ENCODE measurements around the gene SLC1A2. TPM values are rescaled to one million over a fixed set of nuclear protein-coding genes. Genes with fewer than 3 reads are reported as not detected.

SLC1A2 gene
- total RNA-seq, 1 donor from 2014 or later: 1.9 TPM

DNA sequence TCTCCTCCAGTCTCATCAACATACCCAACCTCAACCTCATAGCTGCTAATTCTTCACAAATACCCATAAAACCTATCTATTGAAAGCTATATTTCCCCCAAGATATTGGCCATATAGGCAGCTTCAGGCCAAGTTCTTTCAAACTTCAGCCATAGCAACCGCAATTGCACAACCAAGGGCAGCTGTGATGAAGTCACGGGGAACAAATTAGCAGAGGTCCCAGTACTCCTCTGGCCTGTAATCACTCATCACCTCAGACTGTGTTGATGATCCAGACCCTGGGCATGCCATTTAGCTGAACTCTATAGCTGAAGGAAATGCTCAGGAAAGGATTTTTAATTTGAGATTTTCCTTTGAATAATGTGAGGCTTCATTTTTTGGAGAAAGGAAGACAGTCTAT lies 84.1 kb downstream of the SLC1A2 start:
- TF ChIP-seq, protein P1, sequence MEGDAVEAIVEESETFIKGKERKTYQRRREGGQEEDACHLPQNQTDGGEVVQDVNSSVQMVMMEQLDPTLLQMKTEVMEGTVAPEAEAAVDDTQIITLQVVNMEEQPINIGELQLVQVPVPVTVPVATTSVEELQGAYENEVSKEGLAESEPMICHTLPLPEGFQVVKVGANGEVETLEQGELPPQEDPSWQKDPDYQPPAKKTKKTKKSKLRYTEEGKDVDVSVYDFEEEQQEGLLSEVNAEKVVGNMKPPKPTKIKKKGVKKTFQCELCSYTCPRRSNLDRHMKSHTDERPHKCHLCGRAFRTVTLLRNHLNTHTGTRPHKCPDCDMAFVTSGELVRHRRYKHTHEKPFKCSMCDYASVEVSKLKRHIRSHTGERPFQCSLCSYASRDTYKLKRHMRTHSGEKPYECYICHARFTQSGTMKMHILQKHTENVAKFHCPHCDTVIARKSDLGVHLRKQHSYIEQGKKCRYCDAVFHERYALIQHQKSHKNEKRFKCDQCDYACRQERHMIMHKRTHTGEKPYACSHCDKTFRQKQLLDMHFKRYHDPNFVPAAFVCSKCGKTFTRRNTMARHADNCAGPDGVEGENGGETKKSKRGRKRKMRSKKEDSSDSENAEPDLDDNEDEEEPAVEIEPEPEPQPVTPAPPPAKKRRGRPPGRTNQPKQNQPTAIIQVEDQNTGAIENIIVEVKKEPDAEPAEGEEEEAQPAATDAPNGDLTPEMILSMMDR (IDR thresholded peaks at IDR 0.05; ENCODE audit: unreplicated experiment): no peak
- Mint-ChIP-seq H3K9me3 (peaks cover 14% of the 10 kb centered on the region), H3K27ac (no peak overlapping the region), H3K36me3 (no peaks in the 10 kb centered on the region), H3K4me1 (no peaks in the 10 kb centered on the region), H3K4me3 (no peak overlapping the region), H3K27me3 (ENCODE audit: low read depth) (peaks cover 2% of the 10 kb centered on the region)
- DNase-seq (ENCODE audit: low spot score in 2 of 2, unreplicated experiment in 2 of 2): no peak

GRCh38 chr11:35334385-35335090 lies 84.8 kb downstream of the SLC1A2 start:
- H3K4me3 Mint-ChIP-seq: no peak overlapping the region
- H3K27ac Mint-ChIP-seq: no peak overlapping the region
- peaks cover 2% of the 10 kb centered on the region for H3K27me3 Mint-ChIP-seq (ENCODE audit: low read depth)

GRCh38 chr11:35332524-35332923 lies 86.8 kb downstream of the SLC1A2 start:
- Mint-ChIP-seq H3K36me3 (no peaks in the 10 kb centered on the region), H3K4me1 (no peaks in the 10 kb centered on the region), H3K27ac (no peak overlapping the region), H3K4me3 (no peak overlapping the region), H3K27me3 (ENCODE audit: low read depth) (peaks cover 2% of the 10 kb centered on the region), H3K9me3 (peaks cover 14% of the 10 kb centered on the region)
- no peak for DNase-seq (ENCODE audit: low spot score in 2 of 2, unreplicated experiment in 2 of 2)
- TF ChIP-seq, protein P1 (IDR thresholded peaks at IDR 0.05; ENCODE audit: unreplicated experiment): no peak

More at GRCh38 chr11:35334385-35335090, 84.8 kb downstream of the SLC1A2 start:
- TF ChIP-seq, protein P1 (IDR thresholded peaks at IDR 0.05; ENCODE audit: unreplicated experiment): no peak
- Mint-ChIP-seq H3K36me3 (no peaks in the 10 kb centered on the region), H3K9me3 (peaks cover 14% of the 10 kb centered on the region), H3K4me1 (no peaks in the 10 kb centered on the region)
- DNase-seq (ENCODE audit: low spot score in 2 of 2, unreplicated experiment in 2 of 2): no peak

GRCh38 chr11:35330931-35331330 lies 88.4 kb downstream of the SLC1A2 start:
- DNase-seq (ENCODE audit: low spot score in 2 of 2, unreplicated experiment in 2 of 2): no peak
- no peak overlapping the region for H3K4me3 Mint-ChIP-seq
- peaks cover 5% of the 10 kb centered on the region for H3K27me3 Mint-ChIP-seq (ENCODE audit: low read depth)
- H3K36me3 Mint-ChIP-seq: no peaks in the 10 kb centered on the region
- TF ChIP-seq, protein P1 (IDR thresholded peaks at IDR 0.05; ENCODE audit: unreplicated experiment): no peak
- no peak overlapping the region for H3K27ac Mint-ChIP-seq
- H3K4me1 Mint-ChIP-seq: no peaks in the 10 kb centered on the region
- H3K9me3 Mint-ChIP-seq: peaks cover 9% of the 10 kb centered on the region

DNA sequence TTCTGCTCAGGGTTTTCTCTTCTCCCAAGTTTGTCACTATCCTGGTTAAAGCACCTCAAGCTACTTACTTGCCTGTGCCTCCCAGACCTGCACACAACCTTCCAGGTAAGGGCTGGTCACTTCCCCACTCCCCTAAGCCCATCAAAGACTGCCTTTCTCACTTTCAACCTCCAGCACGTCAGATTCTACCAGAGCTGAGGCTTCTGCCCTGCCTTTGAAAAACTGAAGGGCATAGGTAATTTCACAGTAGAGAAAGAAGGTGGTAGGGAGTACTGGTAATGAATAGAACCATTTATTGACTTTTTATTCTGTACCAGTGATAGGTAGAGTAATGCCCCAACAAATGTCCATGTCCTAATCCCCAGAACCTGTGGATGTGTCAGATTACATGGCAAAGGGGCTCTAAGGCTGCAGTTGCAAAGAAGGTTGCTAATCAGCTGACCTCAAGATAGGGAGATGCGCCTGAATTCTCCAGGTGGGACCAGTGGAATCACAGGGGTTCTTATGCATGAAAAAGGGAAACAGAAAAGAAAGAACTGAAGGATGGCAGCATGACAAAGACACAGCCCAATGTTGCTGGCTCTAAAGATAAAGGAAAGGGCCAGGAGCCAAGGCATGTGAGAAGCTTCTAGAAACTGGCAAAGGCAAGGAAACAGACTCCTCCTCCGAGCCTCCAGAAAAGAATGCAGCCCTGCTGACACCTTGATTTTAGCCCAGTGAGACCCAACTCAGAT lies 89.0 kb downstream of the SLC1A2 start:
- Mint-ChIP-seq H3K4me3 (no peak overlapping the region), H3K9me3 (peaks cover 11% of the 10 kb centered on the region), H3K27ac (no peak overlapping the region), H3K36me3 (no peaks in the 10 kb centered on the region), H3K4me1 (no peaks in the 10 kb centered on the region), H3K27me3 (ENCODE audit: low read depth) (peaks cover 6% of the 10 kb centered on the region)
- TF ChIP-seq, protein P1 (IDR thresholded peaks at IDR 0.05; ENCODE audit: unreplicated experiment): no peak
- DNase-seq (ENCODE audit: low spot score in 2 of 2, unreplicated experiment in 2 of 2): no peak

Measured in mesothelial cell of epicardium (in vitro differentiated cells).